ENCODE measurements around the gene CBX1. TPM values are rescaled to one million over a fixed set of nuclear protein-coding genes. Genes with fewer than 3 reads are reported as not detected.

CBX1 gene
- total and polyA plus RNA-seq, 10 of the 15 experiments (the other 5 are each of a cell fraction or from before 2014, with no cell fraction given) = 11.8 to 99.2 (median 43.5) TPM

GRCh38 chr17:48046296-48046695, 55.0 kb downstream of the CBX1 start:
- ATAC-seq (no peak), DNase-seq (ENCODE audit: low read depth, low spot score) (no peak), FAIRE-seq (no peak)
- ChIA-PET POLR2A (interaction anchor here (0.7 to 4.8 kb wide), 10 partner anchors 9 to 76 kb away, joined by 3 to 29 read pairs (median 4); partner anchors contain the start of gene CDK5RAP3), SMC1A (ENCODE audit: uncharacterized antibody, unreplicated experiment) (interaction anchor here (1.0 to 5.8 kb wide), 7 partner anchors 8 to 74 kb away, joined by 3 to 39 read pairs (median 4); no protein-coding TSS in a partner anchor), CTCF (interaction anchor here (0.6 to 9.0 kb wide), 8 partner anchors 9 to 205 kb away, joined by 3 to 87 read pairs (median 6); partner anchors contain the start of genes COPZ2 and SCRN2), RAD21 (ENCODE audit: unreplicated experiment) (interaction anchor here (0.8 to 5.8 kb wide), 5 partner anchors 20 to 96 kb away, joined by 3 to 47 read pairs (median 5); partner anchors contain the start of genes CDK5RAP3 and SNX11)
- intact Hi-C loops (cut with micrococcal nuclease; ENCODE audit: unreplicated experiment) = no loop called here
- no peak overlapping the region for H2AFZ ChIP-seq (ENCODE audit: control insufficient read depth, low read depth, low read length)
- no peak overlapping the region for H3K9ac ChIP-seq (ENCODE audit: control insufficient read depth, insufficient read depth, low read length)
- H3K79me2 ChIP-seq (ENCODE audit: control insufficient read depth, insufficient read depth, low read length) = peaks cover 46% of the 10 kb centered on the region
- no TSS peak for BruUV-seq (replicated peaks)
- WGBS (ENCODE audit: insufficient coverage, insufficient replicate concordance, low lambda C conversion rate, missing lambda C conversion rate) = 91% methylated on average over 7 of the region's 7 CpGs
- peak overlapping the region; percentile 84 for H3K4me3 ChIP-seq
- no peak overlapping the region; the same call in 1 of the 2 replicates for H3K27ac ChIP-seq (ENCODE audit: control insufficient read depth, insufficient read depth)
- no peaks in the 10 kb centered on the region for H3K9me3 ChIP-seq (replicated peaks; ENCODE audit: control insufficient read depth, insufficient read depth, low read length)
- in situ Hi-C loops (cut with MboI) = no loop called here
- H3K4me1 ChIP-seq (ENCODE audit: control insufficient read depth, insufficient read depth, low read length) = peaks cover 12% of the 10 kb centered on the region; the same call in 1 of the 2 replicates
- peaks cover 2 to 11% of the 10 kb centered on the region in 2 experiments; a peak in 2 of 4 replicates for H3K36me3 ChIP-seq (ENCODE audit: control insufficient read depth in 2 of 2, insufficient read depth in 2 of 2, low read length in 1 of 2)
- no peaks in the 10 kb centered on the region for H4K20me1 ChIP-seq (ENCODE audit: control insufficient read depth, insufficient read depth)
- no peaks in the 10 kb centered on the region for H3K27me3 ChIP-seq (replicated peaks in 1 of 2; ENCODE audit: control insufficient read depth in 2 of 2, insufficient read depth in 2 of 2, low read length in 1 of 2)
- peak overlapping the region; percentile 91 for H3K4me2 ChIP-seq (ENCODE audit: control insufficient read depth, insufficient read depth)
- TF ChIP-seq CUX1 (IDR thresholded peaks at IDR 0.05; ENCODE audit: insufficient replicate concordance, low read depth, low read length) (no peak), NR2C1 (IDR thresholded peaks at IDR 0.05) (no peak), NFXL1 (IDR thresholded peaks at IDR 0.05; ENCODE audit: borderline replicate concordance) (no peak), TCF12 (IDR thresholded peaks at IDR 0.05; ENCODE audit: low read depth, low read length) (no peak), BMI1 (IDR thresholded peaks at IDR 0.05; ENCODE audit: borderline replicate concordance) (no peak), ETV6 (conservative IDR thresholded peaks at IDR 0.05 in 1 of 2, IDR thresholded peaks at IDR 0.05 in 1 of 2; ENCODE audit: borderline replicate concordance in 1 of 2, low read depth in 1 of 2) (no peak), SMAD5 (IDR thresholded peaks at IDR 0.05; ENCODE audit: low read depth) (no peak), MTA2 (IDR thresholded peaks at IDR 0.05; ENCODE audit: low read depth) (no peak), TBL1XR1 (IDR thresholded peaks at IDR 0.05; ENCODE audit: low read depth, low read length) (no peak), HDAC6 (IDR thresholded peaks at IDR 0.05; ENCODE audit: unreplicated experiment) (no peak), ZNF622 (IDR thresholded peaks at IDR 0.05) (no peak), GATAD2B (conservative IDR thresholded peaks at IDR 0.05; ENCODE audit: low read depth) (no peak), PBX3 (IDR thresholded peaks at IDR 0.05; ENCODE audit: insufficient replicate concordance, low read depth, low read length) (no peak)
- TF ChIP-seq, protein P1, sequence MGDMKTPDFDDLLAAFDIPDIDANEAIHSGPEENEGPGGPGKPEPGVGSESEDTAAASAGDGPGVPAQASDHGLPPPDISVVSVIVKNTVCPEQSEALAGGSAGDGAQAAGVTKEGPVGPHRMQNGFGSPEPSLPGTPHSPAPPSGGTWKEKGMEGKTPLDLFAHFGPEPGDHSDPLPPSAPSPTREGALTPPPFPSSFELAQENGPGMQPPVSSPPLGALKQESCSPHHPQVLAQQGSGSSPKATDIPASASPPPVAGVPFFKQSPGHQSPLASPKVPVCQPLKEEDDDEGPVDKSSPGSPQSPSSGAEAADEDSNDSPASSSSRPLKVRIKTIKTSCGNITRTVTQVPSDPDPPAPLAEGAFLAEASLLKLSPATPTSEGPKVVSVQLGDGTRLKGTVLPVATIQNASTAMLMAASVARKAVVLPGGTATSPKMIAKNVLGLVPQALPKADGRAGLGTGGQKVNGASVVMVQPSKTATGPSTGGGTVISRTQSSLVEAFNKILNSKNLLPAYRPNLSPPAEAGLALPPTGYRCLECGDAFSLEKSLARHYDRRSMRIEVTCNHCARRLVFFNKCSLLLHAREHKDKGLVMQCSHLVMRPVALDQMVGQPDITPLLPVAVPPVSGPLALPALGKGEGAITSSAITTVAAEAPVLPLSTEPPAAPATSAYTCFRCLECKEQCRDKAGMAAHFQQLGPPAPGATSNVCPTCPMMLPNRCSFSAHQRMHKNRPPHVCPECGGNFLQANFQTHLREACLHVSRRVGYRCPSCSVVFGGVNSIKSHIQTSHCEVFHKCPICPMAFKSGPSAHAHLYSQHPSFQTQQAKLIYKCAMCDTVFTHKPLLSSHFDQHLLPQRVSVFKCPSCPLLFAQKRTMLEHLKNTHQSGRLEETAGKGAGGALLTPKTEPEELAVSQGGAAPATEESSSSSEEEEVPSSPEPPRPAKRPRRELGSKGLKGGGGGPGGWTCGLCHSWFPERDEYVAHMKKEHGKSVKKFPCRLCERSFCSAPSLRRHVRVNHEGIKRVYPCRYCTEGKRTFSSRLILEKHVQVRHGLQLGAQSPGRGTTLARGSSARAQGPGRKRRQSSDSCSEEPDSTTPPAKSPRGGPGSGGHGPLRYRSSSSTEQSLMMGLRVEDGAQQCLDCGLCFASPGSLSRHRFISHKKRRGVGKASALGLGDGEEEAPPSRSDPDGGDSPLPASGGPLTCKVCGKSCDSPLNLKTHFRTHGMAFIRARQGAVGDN (IDR thresholded peaks at IDR 0.05) = no peak
